Activated CD4-positive, alpha-beta memory T cell treated with anti-CD3 and anti-CD28 coated beads for 36 hours (primary cell): ENCODE results near the gene KCND3. TPM values are rescaled to one million over a fixed set of nuclear protein-coding genes. Genes with fewer than 3 reads are reported as not detected.

ENCODE experiments used
- CTCF ChIA-PET: fragments of 350-600 bp; sonication (Branson Sonifier 250); formaldehyde crosslinking; loops from one replicate; lab custom pipeline; 2021; ENCODE audit warnings: antibody characterized with exemption, inconsistent platforms; lab: Charles Lee
- POLR2A ChIA-PET: fragments of 350-600 bp; sonication (Branson Sonifier 250); formaldehyde crosslinking; loops from one replicate; lab custom pipeline; 2021; ENCODE audit warnings: antibody characterized with exemption; lab: Charles Lee
- DNase-seq: peaks from one replicate; pipeline ENCODE4 v3.0.0-alpha.2; 2020
- H3K27ac Mint-ChIP-seq: one replicate; pipeline ENCODE4 v1.8.0; 2021; ENCODE audit warnings: mixed read lengths
- H3K27me3 Mint-ChIP-seq: one replicate; pipeline ENCODE4 v1.8.0; 2021; ENCODE audit warnings: mixed read lengths
- H3K36me3 Mint-ChIP-seq: one replicate; pipeline ENCODE4 v1.8.0; 2021; ENCODE audit warnings: mixed read lengths
- H3K4me1 Mint-ChIP-seq: one replicate; pipeline ENCODE4 v1.8.0; 2021; ENCODE audit warnings: low read depth, mixed read lengths
- H3K4me3 Mint-ChIP-seq: one replicate; pipeline ENCODE4 v1.8.0; 2021; ENCODE audit warnings: mild to moderate bottlenecking, mixed read lengths
- H3K9me3 Mint-ChIP-seq: one replicate; pipeline ENCODE4 v1.8.0; 2021; ENCODE audit warnings: mixed read lengths
- intact Hi-C: fragments of 100-400 bp; cut with micrococcal nuclease; formaldehyde crosslinking; loops from one replicate; pipeline ENCODE4 v1.15.1; 2023
- total RNA-seq, 2 experiments: library from RNA; stranded (reverse); gene quantifications; one replicate each; pipeline ENCODE4 v1.2.3, GENCODE V29; 2021

Gene KCND3
- total RNA-seq, 2 experiments from 2014 or later, result not detected

DNA sequence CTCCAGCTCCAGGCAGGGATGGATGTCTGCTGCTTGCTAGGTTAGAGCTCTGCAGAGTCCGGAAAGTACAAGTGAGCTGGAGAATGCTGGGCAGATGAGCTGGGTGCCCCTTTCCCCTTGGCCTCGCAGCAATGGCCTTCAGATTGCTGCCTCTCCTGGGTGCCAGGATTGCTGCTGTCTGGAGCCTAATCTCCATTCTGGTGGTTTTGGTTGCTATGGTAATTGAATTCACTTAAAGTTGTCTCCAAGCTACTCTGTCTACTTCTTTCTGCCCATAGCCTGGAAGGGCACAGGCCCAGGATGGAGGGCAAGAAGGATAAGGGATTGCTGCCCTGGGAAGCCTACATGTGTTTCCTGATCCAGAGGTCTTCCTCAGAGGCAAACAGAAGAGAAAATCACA, 14.6 kb upstream of the KCND3 start:
- no peak overlapping the region for H3K4me3 Mint-ChIP-seq
- H3K36me3 Mint-ChIP-seq, result no peaks in the 10 kb centered on the region
- H3K9me3 Mint-ChIP-seq, result no peaks in the 10 kb centered on the region
- H3K4me1 Mint-ChIP-seq, result no peaks in the 10 kb centered on the region
- POLR2A ChIA-PET, result no interaction called here
- intact Hi-C loops, result no loop called here
- H3K27me3 Mint-ChIP-seq, result peaks cover 16% of the 10 kb centered on the region
- H3K27ac Mint-ChIP-seq, result no peak overlapping the region
- DNase-seq, result no peak
- CTCF ChIA-PET, result no interaction called here

DNA sequence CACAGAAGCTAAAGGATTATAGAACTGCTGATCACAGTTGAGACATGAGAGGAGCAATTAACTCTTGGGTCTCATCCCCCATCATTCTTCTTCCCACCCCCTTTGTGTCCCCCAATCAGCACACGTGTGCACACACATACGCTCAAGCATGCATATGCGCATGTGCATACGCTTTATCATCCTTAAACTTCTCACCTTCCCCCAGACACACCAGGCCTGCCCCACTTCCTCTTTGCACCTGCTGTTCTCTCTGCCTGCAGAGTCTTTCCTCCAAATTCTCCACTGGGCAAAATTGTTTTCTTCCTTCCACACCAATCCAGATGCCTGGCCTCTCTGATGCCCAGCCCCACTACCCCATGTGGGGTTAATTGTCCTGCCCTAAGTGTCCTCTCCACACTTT, 13.0 kb upstream of the KCND3 start:
- no peaks in the 10 kb centered on the region for H3K9me3 Mint-ChIP-seq
- no peak overlapping the region for H3K27ac Mint-ChIP-seq
- H3K36me3 Mint-ChIP-seq, result no peaks in the 10 kb centered on the region
- intact Hi-C loops, result no loop called here
- H3K27me3 Mint-ChIP-seq, result peaks cover 16% of the 10 kb centered on the region
- DNase-seq, result no peak
- no peaks in the 10 kb centered on the region for H3K4me1 Mint-ChIP-seq
- POLR2A ChIA-PET, result no interaction called here
- no peak overlapping the region for H3K4me3 Mint-ChIP-seq
- CTCF ChIA-PET, result no interaction called here

DNA sequence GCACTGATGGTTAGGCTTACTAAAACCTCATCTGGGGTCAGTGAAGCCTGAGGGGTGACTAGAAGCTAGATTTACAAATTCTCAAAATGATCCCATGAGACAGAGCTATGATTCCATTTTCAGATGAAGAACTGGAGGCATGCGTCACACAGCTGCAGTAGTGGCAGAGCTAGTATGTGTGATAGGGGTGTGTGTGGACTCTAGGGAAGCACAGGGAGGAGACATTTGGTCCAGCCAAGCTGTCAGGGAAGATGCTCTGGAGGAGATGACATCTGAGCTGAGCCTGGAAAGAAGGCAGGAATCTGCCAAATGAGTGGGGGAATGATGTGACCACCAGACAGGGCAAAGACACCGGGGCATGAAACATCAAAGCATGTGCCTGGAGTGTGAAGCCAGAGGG, 12.0 kb upstream of the KCND3 start:
- DNase-seq, result no peak
- Mint-ChIP-seq H3K9me3 (no peaks in the 10 kb centered on the region), H3K27ac (no peak overlapping the region), H3K36me3 (no peaks in the 10 kb centered on the region), H3K27me3 (peaks cover 20% of the 10 kb centered on the region), H3K4me3 (no peak overlapping the region), H3K4me1 (no peaks in the 10 kb centered on the region)
- ChIA-PET CTCF (no interaction called here), POLR2A (no interaction called here)
- intact Hi-C loops, result no loop called here

DNA sequence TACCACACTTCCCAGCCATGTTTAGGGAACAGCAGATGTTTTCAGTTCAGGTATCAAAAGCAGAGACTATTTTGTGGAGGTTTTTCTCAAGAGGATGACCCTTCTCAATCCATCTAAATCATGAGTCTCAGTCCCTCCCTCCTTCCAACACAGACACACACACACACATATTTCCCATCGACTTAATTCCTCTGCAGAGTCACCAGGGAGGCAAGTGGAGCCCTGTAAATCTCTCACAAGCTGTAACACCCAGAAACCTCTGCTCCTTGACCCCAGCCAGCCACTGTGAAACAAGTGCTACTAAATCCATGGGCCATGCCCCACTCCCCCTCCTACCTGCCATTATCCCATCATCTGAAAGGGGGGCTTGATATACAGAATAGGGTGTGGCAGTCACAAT, 10.6 kb upstream of the KCND3 start:
- Mint-ChIP-seq H3K4me1 (no peaks in the 10 kb centered on the region), H3K27me3 (peaks cover 19% of the 10 kb centered on the region), H3K36me3 (no peaks in the 10 kb centered on the region), H3K4me3 (no peak overlapping the region), H3K9me3 (no peaks in the 10 kb centered on the region), H3K27ac (no peak overlapping the region)
- CTCF ChIA-PET, result no interaction called here
- DNase-seq, result no peak
- intact Hi-C loops, result no loop called here
- POLR2A ChIA-PET, result no interaction called here

DNA sequence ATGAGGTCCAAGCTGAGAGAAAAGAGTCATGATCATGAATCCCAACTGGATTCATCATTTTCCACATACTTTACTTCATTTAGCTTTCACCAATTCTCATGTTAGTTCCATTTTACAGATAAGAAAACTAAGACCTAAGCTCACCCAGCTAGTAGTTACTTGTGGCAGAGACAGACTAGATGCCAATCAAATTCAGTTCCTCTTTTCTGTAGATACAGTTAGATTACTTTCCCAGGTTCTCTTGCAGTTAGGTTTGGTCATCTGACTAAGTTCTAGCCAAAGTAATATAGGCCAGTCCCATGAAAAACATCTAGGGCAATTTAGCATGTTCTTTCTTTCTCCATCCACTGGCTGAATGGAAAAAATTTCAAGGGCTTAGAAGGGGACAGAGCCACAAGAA, 8.9 kb upstream of the KCND3 start:
- Mint-ChIP-seq H3K27me3 (peaks cover 26% of the 10 kb centered on the region), H3K9me3 (no peaks in the 10 kb centered on the region), H3K36me3 (no peaks in the 10 kb centered on the region), H3K4me3 (no peak overlapping the region), H3K27ac (no peak overlapping the region), H3K4me1 (no peaks in the 10 kb centered on the region)
- CTCF ChIA-PET, result interaction anchor here (1.0 kb wide), 1 partner anchor 12 kb away, joined by 3 read pairs; no protein-coding TSS in a partner anchor
- POLR2A ChIA-PET, result no interaction called here
- DNase-seq, result no peak
- intact Hi-C loops, result no loop called here

DNA sequence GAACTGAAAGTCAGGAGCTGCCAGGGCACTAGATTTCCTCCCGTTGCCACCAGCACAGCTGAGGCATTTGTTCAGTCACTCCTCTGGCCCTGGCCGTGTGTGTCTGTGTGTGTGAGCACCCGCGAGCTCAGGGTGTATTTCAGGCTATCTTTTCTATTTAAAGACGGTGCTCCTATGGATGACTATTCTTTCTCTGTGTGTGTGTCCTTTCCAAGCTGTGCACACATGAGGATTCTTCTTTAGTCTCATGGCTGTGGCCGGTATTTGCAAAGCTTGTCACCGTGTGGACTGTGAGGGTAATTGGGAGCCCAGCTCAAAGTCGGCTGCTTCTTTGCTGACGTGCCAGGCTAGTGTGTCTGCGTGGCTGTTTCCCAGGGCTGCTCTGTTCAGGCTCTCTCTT, 3.0 kb upstream of the KCND3 start:
- no peak overlapping the region for H3K27ac Mint-ChIP-seq
- peaks cover 14% of the 10 kb centered on the region for H3K4me1 Mint-ChIP-seq
- peaks cover 57% of the 10 kb centered on the region for H3K27me3 Mint-ChIP-seq
- H3K4me3 Mint-ChIP-seq, result no peak overlapping the region
- CTCF ChIA-PET, result no interaction called here
- DNase-seq, result no peak
- POLR2A ChIA-PET, result no interaction called here
- intact Hi-C loops, result no loop called here
- H3K9me3 Mint-ChIP-seq, result no peaks in the 10 kb centered on the region
- no peaks in the 10 kb centered on the region for H3K36me3 Mint-ChIP-seq

DNA sequence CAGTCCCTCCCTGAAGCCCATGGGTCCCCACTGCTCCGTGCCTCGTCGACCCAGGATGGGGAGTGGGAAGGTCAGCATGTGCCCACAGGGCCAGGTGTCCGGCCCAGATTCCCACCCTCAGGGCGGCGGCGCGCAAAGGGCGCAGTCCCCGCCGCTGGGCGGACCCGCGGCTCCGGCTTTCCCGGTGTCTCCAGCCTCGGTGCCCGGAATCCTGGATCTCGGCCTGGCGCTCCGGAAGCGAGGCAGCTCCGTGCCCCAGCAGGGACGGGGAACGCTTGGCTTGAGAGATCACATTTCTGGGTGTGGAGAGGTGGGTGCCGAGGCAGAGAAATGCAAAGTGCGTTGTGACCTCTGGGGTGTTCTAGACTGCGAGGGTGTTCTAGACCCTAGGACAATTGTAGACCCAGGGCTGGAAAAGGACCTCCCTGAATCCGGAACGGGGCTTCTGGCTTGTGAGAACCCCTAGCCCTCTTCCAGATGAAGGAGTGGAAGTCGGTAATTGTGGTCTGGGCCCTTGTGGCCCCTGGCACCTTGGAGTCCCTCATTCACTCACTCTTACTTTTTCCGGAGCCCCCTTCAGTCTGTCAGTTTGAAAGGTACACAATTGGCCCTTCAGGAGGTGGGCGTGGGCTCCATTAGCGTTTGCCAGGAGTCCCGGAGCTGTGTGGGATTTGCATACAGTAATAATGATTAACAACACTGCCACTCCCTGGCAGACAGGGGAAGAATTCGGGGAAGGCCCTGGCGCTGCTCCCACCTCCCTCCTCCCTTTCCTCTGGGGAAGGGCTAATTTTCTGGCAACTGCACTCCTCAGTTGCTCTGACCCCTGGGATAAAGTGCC, 1.6 kb upstream of the KCND3 start:
- intact Hi-C loops, result no loop called here
- H3K9me3 Mint-ChIP-seq, result no peaks in the 10 kb centered on the region
- ChIA-PET POLR2A (no interaction called here), CTCF (no interaction called here)
- peaks cover 62% of the 10 kb centered on the region for H3K27me3 Mint-ChIP-seq
- H3K4me3 Mint-ChIP-seq, result no peak overlapping the region
- peak; percentile 13 for DNase-seq
- H3K27ac Mint-ChIP-seq, result no peak overlapping the region
- H3K4me1 Mint-ChIP-seq, result peaks cover 14% of the 10 kb centered on the region
- no peaks in the 10 kb centered on the region for H3K36me3 Mint-ChIP-seq

DNA sequence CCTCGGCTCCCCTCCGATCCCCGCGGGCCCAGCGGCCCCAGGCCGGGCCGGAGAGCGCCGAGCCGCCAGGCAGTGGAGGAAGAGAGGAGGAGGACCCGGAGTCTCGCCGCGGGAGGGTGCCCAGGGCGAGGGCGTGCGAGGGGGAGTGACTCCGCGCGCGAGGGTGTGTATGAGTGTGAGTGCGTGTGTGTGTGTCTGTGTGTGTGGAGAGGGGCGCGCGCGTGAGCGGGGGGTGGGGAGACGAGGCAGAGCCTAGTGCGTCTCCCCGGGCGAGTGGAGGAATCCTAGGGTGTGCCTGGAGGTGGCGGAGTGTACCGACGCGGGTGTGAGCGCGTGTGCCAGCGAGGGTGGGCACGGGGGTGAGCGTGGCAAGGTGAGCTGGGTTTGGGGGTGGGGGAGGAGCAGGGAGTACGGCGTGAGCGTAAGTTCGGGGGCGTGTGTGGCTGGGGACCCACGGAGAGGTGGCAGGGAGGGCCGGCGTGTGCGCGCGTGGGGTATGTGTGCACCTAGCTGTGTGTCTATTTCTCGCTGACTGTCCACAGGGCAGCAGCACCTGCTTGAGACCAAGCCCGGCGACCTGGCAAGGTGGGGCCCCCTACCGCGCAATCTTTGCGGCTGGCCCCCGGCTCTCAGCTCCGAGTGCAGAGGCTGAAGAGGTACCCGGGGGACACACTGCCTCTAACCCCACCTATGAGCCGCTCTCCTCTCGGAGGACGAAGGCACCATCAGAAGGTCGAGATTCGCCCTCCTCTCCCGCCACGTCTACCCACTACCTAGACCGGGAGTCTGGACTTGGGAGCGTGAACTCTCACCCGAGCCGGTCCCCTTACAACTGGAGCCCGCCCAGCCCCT, 784 bp upstream of the KCND3 start:
- H3K36me3 Mint-ChIP-seq, result no peaks in the 10 kb centered on the region
- DNase-seq, result no peak
- H3K27me3 Mint-ChIP-seq, result peaks cover 61% of the 10 kb centered on the region
- CTCF ChIA-PET, result no interaction called here
- H3K9me3 Mint-ChIP-seq, result no peaks in the 10 kb centered on the region
- intact Hi-C loops, result no loop called here
- H3K27ac Mint-ChIP-seq, result no peak overlapping the region
- peaks cover 14% of the 10 kb centered on the region for H3K4me1 Mint-ChIP-seq
- POLR2A ChIA-PET, result no interaction called here
- peak overlapping the region; percentile 49 for H3K4me3 Mint-ChIP-seq

DNA sequence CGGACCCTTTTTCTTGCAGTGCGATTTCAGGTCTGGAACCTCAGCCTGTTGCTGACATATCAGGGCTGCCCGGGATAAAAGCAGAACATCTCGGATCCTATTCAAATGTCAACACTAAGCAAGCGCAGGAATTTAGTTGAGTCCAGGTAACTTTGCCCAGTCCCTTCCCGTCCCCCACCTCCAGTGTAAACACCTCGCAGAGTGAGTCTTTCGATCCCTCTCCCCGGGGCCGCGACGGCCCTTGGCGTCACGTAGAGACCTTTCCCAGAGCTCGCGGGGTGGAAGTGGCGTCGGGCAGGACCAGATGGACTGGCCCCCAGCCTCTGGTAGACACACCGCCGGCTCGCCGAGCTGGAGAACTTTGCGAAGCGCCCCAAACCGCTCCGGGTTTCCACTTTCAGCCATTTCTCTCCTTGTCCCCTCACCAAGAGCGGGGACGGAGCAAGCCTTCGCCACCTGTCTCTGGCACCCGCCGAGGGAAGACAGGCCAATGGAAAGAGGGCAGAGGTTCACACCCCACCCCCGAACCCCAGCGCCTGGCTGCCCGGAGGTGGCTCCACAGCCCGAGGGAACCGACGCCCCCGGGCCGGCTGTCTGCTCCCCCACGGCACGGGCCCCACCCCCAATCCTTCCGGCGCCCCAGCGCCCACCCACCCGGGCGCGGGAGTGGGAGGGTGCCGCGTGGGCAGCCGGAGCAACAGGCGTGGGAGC, 570 bp downstream of the KCND3 start:
- Mint-ChIP-seq H3K27ac (no peak overlapping the region), H3K36me3 (no peaks in the 10 kb centered on the region), H3K9me3 (no peaks in the 10 kb centered on the region), H3K4me1 (peaks cover 14% of the 10 kb centered on the region), H3K4me3 (peak overlapping the region; percentile 29), H3K27me3 (peaks cover 60% of the 10 kb centered on the region)
- peak; percentile 10 for DNase-seq
- intact Hi-C loops, result no loop called here
- ChIA-PET CTCF (no interaction called here), POLR2A (no interaction called here)

DNA sequence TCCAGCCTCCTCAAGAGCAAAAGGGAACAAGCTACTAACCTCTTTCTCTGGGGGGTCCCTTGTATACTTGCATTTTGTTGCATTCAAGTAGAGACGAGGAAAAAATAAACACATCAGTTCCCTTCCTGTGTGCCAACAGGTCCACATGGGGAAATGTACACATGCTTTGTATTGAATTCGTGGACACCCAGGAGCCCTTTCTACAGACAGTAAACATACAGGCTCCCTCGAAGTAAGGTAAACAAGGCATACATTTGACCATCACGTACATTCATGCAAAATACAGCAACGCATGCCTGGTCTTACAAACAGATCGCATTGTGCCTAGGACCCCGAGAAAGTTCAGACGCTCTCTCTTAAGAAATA, 1.1 kb downstream of the KCND3 start:
- DNase-seq, result no peak
- Mint-ChIP-seq H3K9me3 (no peaks in the 10 kb centered on the region), H3K4me1 (peaks cover 14% of the 10 kb centered on the region), H3K36me3 (no peaks in the 10 kb centered on the region), H3K27ac (no peak overlapping the region), H3K4me3 (no peak overlapping the region), H3K27me3 (peaks cover 61% of the 10 kb centered on the region)
- ChIA-PET POLR2A (no interaction called here), CTCF (no interaction called here)
- intact Hi-C loops, result no loop called here

DNA sequence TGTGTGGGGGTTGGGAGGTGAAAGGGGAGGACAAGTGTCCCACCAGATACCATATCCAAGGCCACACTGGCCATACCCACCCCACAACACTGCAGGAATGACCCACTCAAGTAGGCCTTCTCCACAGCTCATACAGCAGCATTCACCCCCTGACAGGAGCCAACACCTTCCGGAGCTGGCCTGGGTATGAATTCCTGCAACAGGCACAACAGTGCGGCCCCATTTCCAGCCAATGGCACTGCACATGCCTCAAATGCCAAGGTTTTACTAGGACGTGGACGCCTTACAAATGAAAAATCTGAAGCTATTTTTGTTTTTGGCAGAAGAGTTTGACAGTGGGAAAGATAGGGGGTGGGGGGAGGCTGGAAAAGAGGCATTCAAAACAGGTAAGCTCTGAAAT, 2.0 kb downstream of the KCND3 start:
- no peak overlapping the region for H3K4me3 Mint-ChIP-seq
- no peaks in the 10 kb centered on the region for H3K36me3 Mint-ChIP-seq
- H3K4me1 Mint-ChIP-seq, result peaks cover 14% of the 10 kb centered on the region
- H3K27ac Mint-ChIP-seq, result no peak overlapping the region
- H3K27me3 Mint-ChIP-seq, result peaks cover 57% of the 10 kb centered on the region
- H3K9me3 Mint-ChIP-seq, result no peaks in the 10 kb centered on the region
- intact Hi-C loops, result no loop called here
- DNase-seq, result no peak
- ChIA-PET POLR2A (no interaction called here), CTCF (interaction anchor here (1.1 kb wide), 1 partner anchor 31 kb away, joined by 3 read pairs; no protein-coding TSS in a partner anchor)

DNA sequence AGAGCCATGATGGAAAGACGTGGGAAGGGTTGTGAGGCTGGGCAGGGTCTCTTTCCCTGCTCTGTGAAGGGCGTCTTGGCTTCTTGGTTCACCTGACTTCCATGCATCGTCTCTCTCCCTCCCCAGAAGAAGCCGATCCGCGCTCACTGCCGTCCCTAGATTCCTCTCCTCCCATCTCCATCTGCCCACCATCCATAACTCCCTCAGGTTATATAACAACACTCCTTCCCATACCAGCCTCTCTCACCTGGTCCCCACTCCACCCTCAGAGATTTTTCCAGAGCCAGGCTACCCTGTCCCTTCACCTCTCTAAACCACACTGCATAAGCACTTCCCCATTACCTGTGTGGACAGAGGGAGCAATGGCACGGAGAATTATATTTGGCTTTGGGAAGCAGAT, 6.0 kb downstream of the KCND3 start:
- ChIA-PET CTCF (no interaction called here), POLR2A (no interaction called here)

More for the DNA sequence above, 6.0 kb downstream of the KCND3 start:
- peaks cover 30% of the 10 kb centered on the region for H3K27me3 Mint-ChIP-seq
- H3K4me3 Mint-ChIP-seq, result no peak overlapping the region
- no peak for DNase-seq
- H3K27ac Mint-ChIP-seq, result no peak overlapping the region
- intact Hi-C loops, result no loop called here
- H3K4me1 Mint-ChIP-seq, result peaks cover 1% of the 10 kb centered on the region
- H3K36me3 Mint-ChIP-seq, result no peaks in the 10 kb centered on the region
- H3K9me3 Mint-ChIP-seq, result no peaks in the 10 kb centered on the region
